SK-N-MC (cell line): ENCODE measurements around the gene MSRB1.

ENCODE experiments used
- EZH2 ChIP-seq: fragments of 200-600 bp; sonication (generic); IDR thresholded peaks from one replicate; pipeline ENCODE4 v1.6.1; 2017; ENCODE audit warnings: antibody characterized with exemption
- POLR2AphosphoS5 ChIP-seq: IDR thresholded peaks from 2 replicates; pipeline ENCODE4 v1.6.1; 2012; ENCODE audit warnings: mild to moderate bottlenecking, low read depth, low read length, borderline replicate concordance

DNA sequence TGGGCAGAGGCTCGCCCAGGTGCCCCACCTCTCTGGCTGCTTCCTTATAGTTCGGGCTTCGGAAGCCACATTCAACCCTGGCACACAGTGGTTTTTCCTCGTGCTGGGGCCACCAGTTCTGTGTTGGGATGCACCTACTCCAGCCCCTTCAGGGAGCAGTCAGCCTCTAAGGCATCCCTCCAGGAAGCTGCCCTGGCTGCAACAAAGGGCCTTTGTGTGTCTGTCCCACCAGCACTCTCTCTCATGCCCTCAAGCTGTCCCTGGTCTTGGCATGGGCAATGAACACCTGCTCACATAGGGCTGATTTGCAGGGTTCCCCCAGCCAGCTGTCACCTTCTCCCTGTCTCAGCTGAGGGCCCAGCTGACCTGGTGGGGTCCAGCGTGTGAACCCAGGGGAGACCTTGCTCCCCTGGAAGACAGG, 39.0 kb upstream of the MSRB1 start:
- TF ChIP-seq POLR2AphosphoS5 (no peak), EZH2 (no peak)
